Omental fat pad (tissue), 4 donors: ENCODE measurements around the gene PGAM5. TPM values are rescaled to one million over a fixed set of nuclear protein-coding genes. Genes with fewer than 3 reads are reported as not detected.
A peak's percentile ranks its signal among the peaks of the same experiment; 100 is the strongest.

Experiments used
- ATAC-seq: fragments of 150-250 bp; one replicate; pipeline ENCODE4 v1.9.1; 2016; ENCODE audit warnings: mild to moderate bottlenecking, moderate library complexity; ENCODE audit not compliant: low FRiP score
- DNase-seq: peaks from one replicate; pipeline ENCODE4 v3.0.0-alpha.2; 2019; ENCODE audit warnings: low spot score
- total RNA-seq, 4 donors: library from RNA; depleted of rRNA; stranded (reverse); fragments of >200 nt; gene quantifications; one replicate each; pipeline ENCODE4 v1.1.0, GENCODE V29; 2016
- TF ChIP-seq, protein P1 (sequence below), 3 donors: fragments of 450-650 bp; IDR thresholded peaks; one replicate each; pipeline ENCODE4 v1.5.1; 2016 to 2017; ENCODE audit warnings: antibody characterized with exemption in 3 of 3, mild to moderate bottlenecking in 3 of 3, moderate library complexity in 2 of 3

Gene PGAM5
- total RNA-seq, 4 donors from 2014 or later = 15.1 to 34.2 (median 19.3) TPM

DNA sequence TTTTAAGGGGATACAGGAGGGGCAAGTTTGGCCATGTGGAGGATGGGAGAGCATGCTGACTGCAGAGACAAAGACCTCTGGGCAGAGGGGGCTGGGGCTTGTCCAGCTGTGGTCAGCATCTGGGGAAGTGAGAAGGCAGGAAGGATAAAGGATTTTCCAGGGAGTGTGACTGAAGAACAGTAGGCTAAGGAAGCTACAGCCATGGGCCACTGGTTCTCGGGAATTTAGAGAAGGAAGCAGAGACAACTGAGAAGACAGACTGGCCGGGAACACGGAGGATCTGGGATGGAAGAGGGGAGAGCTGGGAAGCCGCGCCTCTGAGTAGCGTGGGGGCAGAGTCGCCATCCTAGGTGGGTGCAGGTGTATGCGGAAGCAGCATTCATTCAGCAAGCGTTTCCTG lies 7.0 kb upstream of the PGAM5 start:
- ATAC-seq (no peak), DNase-seq (no peak)
- TF ChIP-seq, protein P1, sequence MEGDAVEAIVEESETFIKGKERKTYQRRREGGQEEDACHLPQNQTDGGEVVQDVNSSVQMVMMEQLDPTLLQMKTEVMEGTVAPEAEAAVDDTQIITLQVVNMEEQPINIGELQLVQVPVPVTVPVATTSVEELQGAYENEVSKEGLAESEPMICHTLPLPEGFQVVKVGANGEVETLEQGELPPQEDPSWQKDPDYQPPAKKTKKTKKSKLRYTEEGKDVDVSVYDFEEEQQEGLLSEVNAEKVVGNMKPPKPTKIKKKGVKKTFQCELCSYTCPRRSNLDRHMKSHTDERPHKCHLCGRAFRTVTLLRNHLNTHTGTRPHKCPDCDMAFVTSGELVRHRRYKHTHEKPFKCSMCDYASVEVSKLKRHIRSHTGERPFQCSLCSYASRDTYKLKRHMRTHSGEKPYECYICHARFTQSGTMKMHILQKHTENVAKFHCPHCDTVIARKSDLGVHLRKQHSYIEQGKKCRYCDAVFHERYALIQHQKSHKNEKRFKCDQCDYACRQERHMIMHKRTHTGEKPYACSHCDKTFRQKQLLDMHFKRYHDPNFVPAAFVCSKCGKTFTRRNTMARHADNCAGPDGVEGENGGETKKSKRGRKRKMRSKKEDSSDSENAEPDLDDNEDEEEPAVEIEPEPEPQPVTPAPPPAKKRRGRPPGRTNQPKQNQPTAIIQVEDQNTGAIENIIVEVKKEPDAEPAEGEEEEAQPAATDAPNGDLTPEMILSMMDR (IDR thresholded peaks at IDR 0.05) = no peak

DNA sequence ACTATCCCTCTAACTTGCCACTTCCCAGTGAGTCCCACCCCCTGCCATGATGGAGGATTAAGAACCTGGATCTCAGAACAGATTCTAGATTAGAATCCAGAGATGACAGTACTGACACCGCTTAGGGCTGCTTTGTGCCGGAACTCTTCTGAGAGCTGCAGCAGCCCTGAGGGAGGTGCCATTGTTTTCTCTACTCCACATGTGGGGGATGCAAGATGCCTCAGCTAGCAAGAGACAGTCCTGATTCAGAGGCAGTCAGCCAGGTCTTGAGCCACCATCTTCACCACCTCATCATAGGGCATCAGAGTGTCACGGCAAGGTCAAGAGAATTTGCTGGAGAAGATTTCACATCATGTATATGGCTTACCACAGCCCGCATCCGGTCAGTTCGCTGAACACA lies 3.4 kb upstream of the PGAM5 start:
- DNase-seq (no peak), ATAC-seq (no peak)
- TF ChIP-seq, protein P1 (IDR thresholded peaks at IDR 0.05) = no peak

DNA sequence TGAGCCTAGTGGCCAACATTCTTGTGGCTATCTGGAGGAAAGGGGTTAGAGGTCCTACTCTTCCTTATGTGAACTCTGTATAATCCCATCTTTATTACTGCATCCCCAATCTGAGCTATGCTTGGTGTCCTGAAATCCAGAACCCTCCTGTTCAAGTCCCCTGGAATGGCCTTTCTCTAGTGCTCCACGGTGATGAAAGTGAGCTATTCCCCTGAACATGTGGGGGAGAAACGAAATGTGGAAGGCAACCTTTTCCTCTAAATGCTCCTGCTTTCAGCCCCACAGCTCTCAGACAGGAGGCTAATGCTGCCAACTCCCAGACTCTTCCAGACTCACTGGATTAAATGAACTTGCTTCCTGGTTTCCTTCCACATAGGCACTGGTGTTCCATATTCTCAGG lies 2.5 kb upstream of the PGAM5 start:
- no peak for ATAC-seq
- DNase-seq = no peak
- TF ChIP-seq, protein P1 (IDR thresholded peaks at IDR 0.05) = no peak

DNA sequence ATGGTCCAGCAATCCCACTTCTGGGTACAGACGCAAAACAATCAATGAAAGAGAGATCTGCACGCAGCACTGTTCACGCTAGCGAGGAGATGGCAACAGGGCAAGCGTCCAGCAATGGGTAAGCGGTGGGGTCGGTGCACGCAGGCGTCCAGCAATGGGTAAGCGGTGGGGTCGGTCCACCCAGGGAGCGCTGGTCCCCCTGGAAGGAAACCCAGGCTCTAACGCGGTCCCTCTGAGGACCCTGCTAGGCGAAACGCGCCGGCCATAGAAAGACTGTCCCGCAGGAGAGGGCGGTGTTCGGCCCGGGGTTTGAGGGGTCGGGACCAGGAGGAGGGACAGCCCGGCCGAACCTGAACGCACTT lies 618 bp upstream of the PGAM5 start:
- DNase-seq (no peak), ATAC-seq (peak; percentile 37)
- TF ChIP-seq, protein P1 (IDR thresholded peaks at IDR 0.05) = no peak

DNA sequence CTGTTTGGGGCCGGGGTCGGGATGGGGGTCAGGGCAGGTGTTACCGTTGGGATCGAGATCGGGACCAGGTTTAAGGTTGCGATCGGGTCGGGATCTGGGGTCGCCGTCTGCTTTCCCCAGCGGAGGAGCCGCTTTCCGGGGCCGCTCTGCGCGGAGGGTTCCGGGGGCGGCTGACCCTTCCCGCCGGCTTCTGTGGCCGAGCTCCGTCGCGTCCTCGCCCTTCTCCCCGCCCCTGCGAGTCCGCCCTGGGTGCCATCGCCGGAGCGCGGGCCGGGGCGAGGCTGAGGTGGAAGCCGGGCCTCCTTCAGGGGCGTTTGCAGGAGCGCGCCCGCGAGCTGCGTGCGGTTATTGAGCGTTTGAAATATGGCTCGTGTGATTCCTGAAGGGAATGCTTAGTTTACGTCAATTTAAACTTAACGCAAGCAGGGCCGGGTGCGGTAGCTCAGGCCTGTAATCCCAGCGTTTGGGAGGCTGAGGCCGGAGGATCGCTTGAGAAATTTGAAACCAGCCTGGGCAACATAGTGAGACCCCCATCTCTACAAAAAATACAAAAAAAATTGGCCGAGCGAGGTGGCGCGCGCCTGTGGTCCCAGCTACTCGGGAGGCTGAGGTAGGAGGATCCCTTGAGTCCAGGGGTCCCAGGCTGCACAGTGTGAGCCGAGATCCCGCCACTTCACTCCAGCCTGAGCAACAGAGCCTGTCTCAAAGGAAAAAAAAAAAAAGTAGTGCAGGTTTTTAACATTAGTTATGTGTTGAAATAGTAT lies 620 bp downstream of the PGAM5 start:
- TF ChIP-seq, protein P1 (IDR thresholded peaks at IDR 0.05) = no peak
- DNase-seq (no peak), ATAC-seq (peak; percentile 3)

DNA sequence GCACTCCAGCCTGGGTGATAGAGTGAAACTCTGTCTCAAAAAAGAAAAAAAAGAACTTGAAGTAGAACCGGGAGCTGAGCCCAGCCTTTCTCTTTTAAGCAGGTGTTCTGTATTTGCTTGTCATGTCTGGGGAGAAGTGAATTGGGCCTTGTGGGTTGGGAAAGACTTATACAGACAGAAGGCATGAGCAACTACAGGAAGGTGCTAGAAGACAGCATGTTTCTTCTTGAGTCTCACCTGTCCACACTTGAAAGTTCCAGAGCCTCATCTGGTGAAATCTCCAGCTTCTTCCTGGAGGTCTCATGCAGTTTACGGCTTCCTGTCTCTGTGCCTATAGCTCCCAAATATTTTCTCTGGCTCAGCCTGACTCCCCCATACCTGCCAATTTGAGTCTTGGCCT lies 2.5 kb downstream of the PGAM5 start:
- TF ChIP-seq, protein P1 (IDR thresholded peaks at IDR 0.05) = no peak
- ATAC-seq = no peak
- no peak for DNase-seq

DNA sequence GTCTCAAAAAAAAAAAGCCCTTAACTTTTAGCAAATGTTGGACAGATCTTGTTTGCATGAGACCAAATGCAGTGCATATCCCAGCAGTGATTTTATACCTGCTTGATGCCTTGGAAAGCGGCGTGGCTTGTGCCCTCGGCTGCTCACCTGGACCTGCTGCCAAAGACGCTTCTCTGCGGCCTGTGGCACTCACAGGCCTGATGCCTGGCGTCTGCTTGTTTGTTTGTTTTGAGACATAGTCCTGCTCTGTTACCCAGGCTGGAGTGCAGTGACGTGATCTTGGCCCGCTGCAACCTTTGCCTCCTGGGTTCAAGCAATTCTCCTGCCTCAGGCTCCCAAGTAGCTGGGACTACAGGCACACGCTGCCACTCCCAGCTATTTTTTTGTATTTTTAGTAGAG lies 5.2 kb downstream of the PGAM5 start:
- TF ChIP-seq, protein P1 (IDR thresholded peaks at IDR 0.05) = no peak
- DNase-seq = no peak
- no peak for ATAC-seq
